Transverse colon (tissue), 4 donors: Measurements from ENCODE around the gene ABCA4. TPM values are rescaled to one million over a fixed set of nuclear protein-coding genes. Genes with fewer than 3 reads are reported as not detected.
A peak's percentile ranks its signal among the peaks of the same experiment; 100 is the strongest.

Source experiments
- DNase-seq: peaks from one replicate; pipeline ENCODE4 v3.0.0-alpha.2; 2019
- H3K27ac ChIP-seq, 4 donors: fragments of 200-600 bp; sonication (generic); 2 replicates each; pipeline ENCODE4 v1.5.1; 2016 to 2018; ENCODE audit warnings: inconsistent platforms in 4 of 4
- H3K27me3 ChIP-seq: fragments of 200-600 bp; sonication (generic); 2 replicates; pipeline ENCODE4 v1.5.1; 2017; ENCODE audit warnings: inconsistent platforms
- H3K36me3 ChIP-seq, 4 donors: fragments of 200-600 bp; sonication (generic); 2 replicates each; pipeline ENCODE4 v1.5.1; 2017 to 2019; ENCODE audit warnings: inconsistent platforms in 4 of 4
- H3K4me1 ChIP-seq, 4 donors: fragments of 200-600 bp; sonication (generic); 2 replicates each; pipeline ENCODE4 v1.5.1; 2017 to 2020; ENCODE audit warnings: inconsistent platforms in 4 of 4
- H3K4me3 ChIP-seq, 4 donors: fragments of 200-600 bp; sonication (generic); 1 replicate in 1 of 4; 2 replicates in 3 of 4; pipeline versions ENCODE4 v1.5.1 to v1.6.1; 2017 to 2019; ENCODE audit warnings: inconsistent platforms in 4 of 4
- H3K9me3 ChIP-seq, 2 donors: fragments of 200-600 bp; sonication (generic); 2 replicates each; pipeline ENCODE4 v1.5.1; 2017 to 2019; ENCODE audit warnings: inconsistent platforms in 2 of 2
- CTCF ChIP-seq, 5 experiments: fragments of 200-600 bp in 3 of 5; fragments of 450-650 bp in 2 of 5; sonication (generic) in 3 of 5; IDR thresholded peaks; 1 replicate in 2 of 5; 2 replicates in 3 of 5; pipeline ENCODE4 v1.5.1; 2016 to 2017; ENCODE audit warnings: antibody characterized with exemption in 5 of 5, inconsistent platforms in 3 of 5, mild to moderate bottlenecking in 2 of 5, moderate library complexity in 1 of 5
- EP300 ChIP-seq: sonication (generic); formaldehyde crosslinking; IDR thresholded peaks from one replicate; pipeline ENCODE4 v1.6.1; 2017; ENCODE audit warnings: antibody characterized with exemption, low read depth
- POLR2A ChIP-seq: fragments of 450-650 bp; IDR thresholded peaks from one replicate; pipeline ENCODE4 v1.6.1; 2016; ENCODE audit warnings: antibody characterized with exemption, mild to moderate bottlenecking, moderate library complexity
- POLR2AphosphoS5 ChIP-seq, 3 donors: sonication (generic); formaldehyde crosslinking; IDR thresholded peaks; one replicate each; pipeline ENCODE4 v1.6.1; 2016; ENCODE audit warnings: antibody characterized with exemption in 3 of 3
- WGBS, 2 donors: methylation state at CpG; one replicate each; pipeline ENCODE4 v1.1.5; 2018; ENCODE audit warnings: low coverage in 1 of 2; 5-methylcytosine and 5-hydroxymethylcytosine counted together
- in situ Hi-C, 4 donors: fragments of 200-750 bp; cut with MboI; loops; one replicate each; pipeline versions ENCODE4 v1.15.0 to v1.15.1; 2017; ENCODE audit warnings: low sequenced_read_pairs in 3 of 4, low pct_ligation_motif_present in 1 of 4, low pct_unique_long_range_greater_than_20kb in 1 of 4
- intact Hi-C: fragments of 100-400 bp; cut with DNase I; formaldehyde crosslinking; loops from one replicate; pipeline ENCODE4 v1.15.1; 2023; ENCODE audit warnings: low total_unique reads
- total RNA-seq, 4 donors: library from RNA; depleted of rRNA; stranded (reverse); fragments of >200 nt; gene quantifications; one replicate each; pipeline ENCODE4 v1.1.0, GENCODE V29; 2016

Gene ABCA4
- total RNA-seq, 4 donors from 2014 or later: 0.16 to 0.55 TPM; not detected in 2

DNA sequence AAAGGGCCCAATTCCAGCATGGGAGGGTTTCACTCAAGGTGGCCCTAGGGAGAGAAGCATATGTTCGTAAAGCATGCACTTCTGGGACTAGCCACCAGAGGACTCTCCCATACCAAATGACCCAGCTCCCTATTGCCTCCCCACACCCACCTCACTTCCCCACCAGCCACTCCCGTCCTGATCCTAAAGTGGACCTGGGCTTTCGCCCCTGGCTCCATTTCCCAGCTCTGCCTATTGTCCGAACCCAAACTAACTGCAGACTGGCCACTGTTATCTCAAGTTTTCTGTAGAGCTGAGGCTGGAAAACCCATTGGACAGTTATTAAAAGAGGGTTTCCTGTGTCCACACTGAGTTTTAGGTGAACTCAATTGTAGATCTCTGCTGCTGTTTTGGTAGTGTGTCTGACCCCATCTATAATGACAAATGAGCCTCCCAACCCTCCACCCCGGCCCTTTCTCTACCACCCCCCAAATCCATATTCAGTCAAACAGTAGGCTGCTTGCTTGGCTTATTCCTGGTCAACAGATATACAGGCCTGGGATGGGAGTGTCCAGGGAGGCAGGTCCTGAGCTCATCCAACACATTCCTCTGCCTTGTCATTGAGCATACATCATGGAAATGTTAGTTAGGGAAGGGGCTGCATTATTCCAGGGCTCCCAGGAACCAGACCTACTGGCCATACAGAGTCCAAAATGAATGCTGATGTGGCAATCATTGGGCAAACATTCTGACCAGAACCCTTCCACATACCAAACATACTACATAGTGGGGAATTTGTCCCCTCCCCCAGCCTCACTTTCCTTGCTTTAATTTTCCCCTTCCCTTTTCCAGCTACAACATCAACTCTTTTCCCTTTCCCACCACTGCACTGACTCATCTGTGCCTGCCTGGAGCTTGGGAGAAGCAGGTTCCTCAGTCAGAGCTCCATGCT, 59.2 kb downstream of the ABCA4 start:
- no peak overlapping the region for H3K27ac ChIP-seq
- 22% methylated on average over 5 of the region's 5 CpGs; no CpG with 5 or more reads in 1 of the 2 donors for WGBS, 2 donors

GRCh38 chr1:94060720-94061119, 60.2 kb downstream of the ABCA4 start:
- Histone ChIP-seq H3K27me3 (no peaks in the 10 kb centered on the region), H3K4me1 (peaks cover 0 to 11% (median 8%) of the 10 kb centered on the region in 4 donors), H3K4me3 (no peak overlapping the region), H3K9me3 (no peaks in the 10 kb centered on the region), H3K36me3 (no peaks in the 10 kb centered on the region), H3K27ac (no peak overlapping the region)
- TF ChIP-seq EP300 (no peak), POLR2A (no peak), CTCF (IDR thresholded peaks at IDR 0.05) (no peak), POLR2AphosphoS5 (IDR thresholded peaks at IDR 0.05) (no peak)
- in situ Hi-C loops (loop anchor here (5.0 to 25.0 kb wide), 7 partner anchors 177 to 752 kb away; partner anchors contain the start of genes SLC44A3 (in 2 of the 4) and ARHGAP29 (in 1 of the 4)), intact Hi-C loops (loop anchor here (10.0 kb wide), 1 partner anchor 174 kb away; the partner anchor contains the start of gene ARHGAP29)
- WGBS, 2 donors: 53 to 62% methylated on average over 2 of the region's 2 CpGs
- DNase-seq: no peak

More for the DNA sequence above, 59.2 kb downstream of the ABCA4 start:
- TF ChIP-seq EP300: no peak
- no peak for TF ChIP-seq POLR2AphosphoS5 (IDR thresholded peaks at IDR 0.05)
- peak; percentile 86 to 94 (median 88) for TF ChIP-seq CTCF (IDR thresholded peaks at IDR 0.05)
- TF ChIP-seq POLR2A: no peak
- DNase-seq: peak; percentile 65
- Histone ChIP-seq H3K36me3 (no peaks in the 10 kb centered on the region), H3K4me3 (no peak overlapping the region), H3K27me3 (no peaks in the 10 kb centered on the region), H3K4me1 (peaks cover 0 to 11% (median 8%) of the 10 kb centered on the region in 4 donors), H3K9me3 (no peaks in the 10 kb centered on the region)
- in situ Hi-C loops: loop anchor here (5.0 to 25.0 kb wide), 7 partner anchors 176 to 751 kb away; partner anchors contain the start of genes SLC44A3 (in 2 of the 4) and ARHGAP29 (in 1 of the 4)
- intact Hi-C loops: loop anchor here (10.0 kb wide), 1 partner anchor 173 kb away; the partner anchor contains the start of gene ARHGAP29

DNA sequence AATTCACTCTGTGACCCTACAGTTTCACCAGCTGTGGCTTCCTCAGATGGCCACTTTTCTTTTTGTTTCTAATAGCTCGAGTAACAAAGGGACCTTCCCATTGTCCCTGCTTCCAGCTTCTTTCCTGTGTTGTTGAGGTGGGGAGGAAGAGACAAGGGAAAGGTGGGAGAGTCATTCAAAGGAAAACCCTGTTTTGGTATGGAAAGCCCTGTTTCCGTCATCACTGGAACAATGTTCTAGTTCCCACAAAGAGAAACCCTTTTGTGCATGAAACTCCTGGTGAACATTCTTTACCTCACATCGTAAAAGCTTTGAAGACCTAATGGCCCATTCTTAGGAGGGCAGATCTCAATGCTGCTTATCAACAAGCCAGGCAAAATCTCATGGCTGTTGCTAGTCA, 62.2 kb downstream of the ABCA4 start:
- Histone ChIP-seq H3K4me3 (no peak overlapping the region), H3K27ac (no peak overlapping the region), H3K4me1 (peaks cover 0 to 8% (median 7%) of the 10 kb centered on the region in 4 donors), H3K36me3 (no peaks in the 10 kb centered on the region), H3K27me3 (no peaks in the 10 kb centered on the region), H3K9me3 (no peaks in the 10 kb centered on the region)
- 60 to 78% methylated on average over 1 to 3 of the region's 3 CpGs for WGBS, 2 donors
- DNase-seq: no peak
- TF ChIP-seq POLR2A (no peak), POLR2AphosphoS5 (IDR thresholded peaks at IDR 0.05) (no peak), EP300 (no peak), CTCF (IDR thresholded peaks at IDR 0.05) (no peak)
- in situ Hi-C loops: loop anchor here in 3 of 4 donors (10.0 to 25.0 kb wide), 6 partner anchors 179 to 754 kb away; partner anchors contain the start of genes SLC44A3 (in 2 of the 3) and ARHGAP29 (in 1 of the 3)
- intact Hi-C loops: no loop called here

- no peaks in the 10 kb centered on the region for H3K4me1 ChIP-seq
- no peak for DNase-seq
- TF ChIP-seq POLR2AphosphoS5 (IDR thresholded peaks at IDR 0.05) (no peak), EP300 (no peak), CTCF (IDR thresholded peaks at IDR 0.05) (no peak)
- 56 to 67% methylated on average over 1 to 2 of the region's 2 CpGs for WGBS, 2 donors
- in situ Hi-C loops: loop anchor here in 3 of 4 donors (10.0 to 25.0 kb wide), 6 partner anchors 180 to 755 kb away; partner anchors contain the start of genes SLC44A3 (in 2 of the 3) and ARHGAP29 (in 1 of the 3)
- no peak overlapping the region for H3K4me3 ChIP-seq
- no peaks in the 10 kb centered on the region for H3K27me3 ChIP-seq
- no peaks in the 10 kb centered on the region for H3K9me3 ChIP-seq
- no peaks in the 10 kb centered on the region for H3K36me3 ChIP-seq
- intact Hi-C loops: no loop called here
- H3K27ac ChIP-seq: no peak overlapping the region
Observed at GRCh38 chr1:94056996-94057395, 64.0 kb downstream of the ABCA4 start.
